Measurements from ENCODE around the gene RRM1. TPM values are rescaled to one million over a fixed set of nuclear protein-coding genes. Genes with fewer than 3 reads are reported as not detected.

RRM1 gene
- total RNA-seq, 1 experiment from 2014 or later: 88.8 TPM

DNA sequence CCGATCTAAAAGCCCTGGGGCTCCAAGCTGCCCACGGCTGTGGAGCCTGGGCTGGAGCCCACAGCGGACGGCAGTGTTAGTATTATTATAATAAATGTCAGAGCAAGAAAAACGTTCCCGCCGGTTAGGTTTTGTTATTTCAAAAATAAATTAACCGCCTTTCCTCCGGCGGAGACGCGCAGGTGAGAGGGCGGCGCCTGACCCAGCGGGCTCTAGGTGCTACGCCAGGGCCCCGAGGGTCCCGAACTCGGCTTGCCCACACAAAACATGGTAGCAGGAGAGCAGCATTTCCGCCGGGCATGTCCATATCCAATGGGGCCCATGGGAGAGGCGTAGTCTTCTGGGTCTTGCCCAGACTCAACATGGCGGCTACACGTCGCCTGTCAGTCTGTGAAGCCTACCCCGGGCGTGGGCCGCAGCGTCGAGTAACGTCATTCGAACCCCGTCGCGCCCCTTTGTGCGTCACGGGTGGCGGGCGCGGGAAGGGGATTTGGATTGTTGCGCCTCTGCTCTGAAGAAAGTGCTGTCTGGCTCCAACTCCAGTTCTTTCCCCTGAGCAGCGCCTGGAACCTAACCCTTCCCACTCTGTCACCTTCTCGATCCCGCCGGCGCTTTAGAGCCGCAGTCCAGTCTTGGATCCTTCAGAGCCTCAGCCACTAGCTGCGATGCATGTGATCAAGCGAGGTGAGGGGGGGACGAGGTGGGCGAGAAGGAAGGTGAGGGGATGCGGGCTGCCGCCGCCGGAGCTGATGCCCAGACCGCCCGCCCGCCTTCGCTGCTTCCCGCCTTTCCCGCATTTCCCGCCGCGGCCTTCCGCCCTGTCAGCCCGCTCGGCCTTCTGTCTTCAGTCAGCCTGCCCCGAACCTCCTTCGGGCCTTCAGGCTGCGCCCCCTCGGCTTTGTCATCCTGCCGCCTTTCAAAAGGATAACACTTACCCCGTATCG, at the start of gene RRM1 (continued):
- peak; percentile 97 for TF ChIP-seq E2F5 (CRISPR knock-in tag; IDR thresholded peaks at IDR 0.05)
- peak; percentile 67 for TF ChIP-seq ETV6 (CRISPR knock-in tag; IDR thresholded peaks at IDR 0.05)
- peak; percentile 92 for TF ChIP-seq E2F4 (CRISPR knock-in tag; IDR thresholded peaks at IDR 0.05; ENCODE audit: borderline replicate concordance, low read depth)
- TF ChIP-seq, protein P1, sequence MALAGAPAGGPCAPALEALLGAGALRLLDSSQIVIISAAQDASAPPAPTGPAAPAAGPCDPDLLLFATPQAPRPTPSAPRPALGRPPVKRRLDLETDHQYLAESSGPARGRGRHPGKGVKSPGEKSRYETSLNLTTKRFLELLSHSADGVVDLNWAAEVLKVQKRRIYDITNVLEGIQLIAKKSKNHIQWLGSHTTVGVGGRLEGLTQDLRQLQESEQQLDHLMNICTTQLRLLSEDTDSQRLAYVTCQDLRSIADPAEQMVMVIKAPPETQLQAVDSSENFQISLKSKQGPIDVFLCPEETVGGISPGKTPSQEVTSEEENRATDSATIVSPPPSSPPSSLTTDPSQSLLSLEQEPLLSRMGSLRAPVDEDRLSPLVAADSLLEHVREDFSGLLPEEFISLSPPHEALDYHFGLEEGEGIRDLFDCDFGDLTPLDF (CRISPR knock-in tag; IDR thresholded peaks at IDR 0.05): no peak
- TF ChIP-seq, protein P2, sequence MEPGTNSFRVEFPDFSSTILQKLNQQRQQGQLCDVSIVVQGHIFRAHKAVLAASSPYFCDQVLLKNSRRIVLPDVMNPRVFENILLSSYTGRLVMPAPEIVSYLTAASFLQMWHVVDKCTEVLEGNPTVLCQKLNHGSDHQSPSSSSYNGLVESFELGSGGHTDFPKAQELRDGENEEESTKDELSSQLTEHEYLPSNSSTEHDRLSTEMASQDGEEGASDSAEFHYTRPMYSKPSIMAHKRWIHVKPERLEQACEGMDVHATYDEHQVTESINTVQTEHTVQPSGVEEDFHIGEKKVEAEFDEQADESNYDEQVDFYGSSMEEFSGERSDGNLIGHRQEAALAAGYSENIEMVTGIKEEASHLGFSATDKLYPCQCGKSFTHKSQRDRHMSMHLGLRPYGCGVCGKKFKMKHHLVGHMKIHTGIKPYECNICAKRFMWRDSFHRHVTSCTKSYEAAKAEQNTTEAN (CRISPR knock-in tag; IDR thresholded peaks at IDR 0.05): 0 out of 2 replicates have a peak, but pooled peaks have one; percentile 8
- TF ChIP-seq PRDM15 (CRISPR knock-in tag; IDR thresholded peaks at IDR 0.05): no peak
- peak; percentile 99 for TF ChIP-seq ZBTB21 (CRISPR knock-in tag; IDR thresholded peaks at IDR 0.05; ENCODE audit: borderline replicate concordance)
- TF ChIP-seq SP1 (CRISPR knock-in tag; conservative IDR thresholded peaks at IDR 0.05): peak; percentile 93
- peak; percentile 29; the same call in 1 of the 2 replicates for TF ChIP-seq NFYB (CRISPR knock-in tag; conservative IDR thresholded peaks at IDR 0.05; ENCODE audit: low read depth)
- TF ChIP-seq, protein P3, sequence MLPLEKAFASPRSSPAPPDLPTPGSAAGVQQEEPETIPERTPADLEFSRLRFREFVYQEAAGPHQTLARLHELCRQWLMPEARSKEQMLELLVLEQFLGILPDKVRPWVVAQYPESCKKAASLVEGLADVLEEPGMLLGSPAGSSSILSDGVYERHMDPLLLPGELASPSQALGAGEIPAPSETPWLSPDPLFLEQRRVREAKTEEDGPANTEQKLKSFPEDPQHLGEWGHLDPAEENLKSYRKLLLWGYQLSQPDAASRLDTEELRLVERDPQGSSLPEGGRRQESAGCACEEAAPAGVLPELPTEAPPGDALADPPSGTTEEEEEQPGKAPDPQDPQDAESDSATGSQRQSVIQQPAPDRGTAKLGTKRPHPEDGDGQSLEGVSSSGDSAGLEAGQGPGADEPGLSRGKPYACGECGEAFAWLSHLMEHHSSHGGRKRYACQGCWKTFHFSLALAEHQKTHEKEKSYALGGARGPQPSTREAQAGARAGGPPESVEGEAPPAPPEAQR (CRISPR knock-in tag; IDR thresholded peaks at IDR 0.05): 0 out of 2 replicates have a peak, but pooled peaks have one; percentile 24
- TF ChIP-seq TEAD1 (CRISPR knock-in tag; IDR thresholded peaks at IDR 0.05): peak; percentile 53; the same call in 1 of the 2 replicates
- peak; percentile 89 for TF ChIP-seq CREB1 (CRISPR knock-in tag; IDR thresholded peaks at IDR 0.05)
- peak; percentile 96; the same call in 1 of the 2 replicates for TF ChIP-seq ATF1 (CRISPR knock-in tag; IDR thresholded peaks at IDR 0.05)

- no peak for DNase-seq (ENCODE audit: low spot score)
- no peak overlapping the region for H3K4me3 Mint-ChIP-seq
- H3K36me3 Mint-ChIP-seq: no peaks in the 10 kb centered on the region
- H3K27ac Mint-ChIP-seq: no peak overlapping the region
- no peaks in the 10 kb centered on the region for H3K4me1 Mint-ChIP-seq
- ATAC-seq: no peak
- ChIA-PET POLR2A (no interaction called here), CTCF (interaction anchor here (1.2 to 1.6 kb wide), 3 partner anchors 28 to 196 kb away, joined by 4 to 8 read pairs (median 4); partner anchors contain the start of gene STIM1)
- no peaks in the 10 kb centered on the region for H3K27me3 Mint-ChIP-seq (ENCODE audit: low read depth)
- H3K9me3 Mint-ChIP-seq: no peaks in the 10 kb centered on the region
- TF ChIP-seq RORB (CRISPR knock-in tag; IDR thresholded peaks at IDR 0.05) (no peak), ZMAT4 (CRISPR knock-in tag; IDR thresholded peaks at IDR 0.05) (no peak), ZNF281 (CRISPR knock-in tag; IDR thresholded peaks at IDR 0.05) (no peak), SMAD3 (CRISPR knock-in tag; IDR thresholded peaks at IDR 0.05; ENCODE audit: borderline replicate concordance) (no peak)
Observed at GRCh38 chr11:4044976-4045646, 49.5 kb upstream of the RRM1 start.

Data from WTC11 (cell line).